Stimulated activated CD4-positive, alpha-beta T cell treated with anti-CD3 and anti-CD28 coated beads, Interleukin-1b, Interleukin-23, amount 100 ng/mL, for 24 hours (primary cell): ENCODE measurements around the gene ANAPC15.

Source experiments
- DNase-seq, 4 experiments: peaks; one replicate each; pipeline ENCODE4 v3.0.0-alpha.2; 2020; ENCODE audit warnings: low read depth in 4 of 4, low spot score in 1 of 4

The ANAPC15 gene

GRCh38 chr11:72125956-72126355 lies 13.5 kb upstream of the ANAPC15 start:
- DNase-seq = no peak

- DNase-seq = no peak
Measured at GRCh38 chr11:72124046-72124445, 11.6 kb upstream of the ANAPC15 start.

GRCh38 chr11:72123117-72123653 lies 10.7 kb upstream of the ANAPC15 start:
- no peak for DNase-seq

- no peak for DNase-seq
Measured at GRCh38 chr11:72122607-72123006, 10.1 kb upstream of the ANAPC15 start.

GRCh38 chr11:72120930-72121329 lies 8.4 kb upstream of the ANAPC15 start:
- DNase-seq = no peak

- no peak for DNase-seq
Measured at GRCh38 chr11:72119198-72119597, 6.7 kb upstream of the ANAPC15 start.

GRCh38 chr11:72116019-72116755 lies 3.7 kb upstream of the ANAPC15 start:
- DNase-seq = no peak

- no peak for DNase-seq
Measured at GRCh38 chr11:72114570-72114969, 2.1 kb upstream of the ANAPC15 start.

- DNase-seq = no peak
Measured at GRCh38 chr11:72112978-72113808, 698 bp upstream of the ANAPC15 start.

GRCh38 chr11:72111300-72112142 lies 974 bp downstream of the ANAPC15 start:
- no peak for DNase-seq

GRCh38 chr11:72105888-72106287 lies 6.6 kb downstream of the ANAPC15 start, which contains the start of gene TOMT:
Gene TOMT (plus strand): TSS chr11:72105924. CDS start chr11:72105952, 28 bp downstream.
- DNase-seq = no peak

GRCh38 chr11:72103754-72104167 lies 8.7 kb downstream of the ANAPC15 start:
- no peak for DNase-seq

- peak; percentile 90 to 98 (median 98) for DNase-seq
Measured at GRCh38 chr11:72102946-72103753, 9.3 kb downstream of the ANAPC15 start, which contains the start of gene LAMTOR1. Gene LAMTOR1 (minus strand): TSS chr11:72103297. CDS start chr11:72103224, 73 bp downstream.

GRCh38 chr11:72102631-72102945 lies 9.9 kb downstream of the ANAPC15 start:
- DNase-seq = no peak

GRCh38 chr11:72102162-72102561 lies 10.3 kb downstream of the ANAPC15 start:
- no peak for DNase-seq

- no peak for DNase-seq
Measured at GRCh38 chr11:72100462-72100861, 12.0 kb downstream of the ANAPC15 start.

GRCh38 chr11:72100009-72100408 lies 12.5 kb downstream of the ANAPC15 start:
- no peak for DNase-seq

- DNase-seq = no peak
Measured at GRCh38 chr11:72098741-72099140, 13.8 kb downstream of the ANAPC15 start.

GRCh38 chr11:72091292-72091691 lies 21.2 kb downstream of the ANAPC15 start:
- DNase-seq = peak in 3 of 4 experiments; percentile 28 to 41 (median 29)
